ENCODE data around the gene NKX2-1. TPM values are rescaled to one million over a fixed set of nuclear protein-coding genes. Genes with fewer than 3 reads are reported as not detected.
A peak's percentile ranks its signal among the peaks of the same experiment; 100 is the strongest.

The NKX2-1 gene
- total and polyA plus RNA-seq, 2 of the 13 experiments (the other 11 are each of a cell fraction or from before 2014, with no cell fraction given), result not detected

GRCh38 chr14:36520601-36521525, 831 bp upstream of the NKX2-1 start (continued):
- TF ChIP-seq ZNF142 (CRISPR knock-in tag; IDR thresholded peaks at IDR 0.05), result no peak
- TF ChIP-seq ZNF33B (CRISPR knock-in tag; IDR thresholded peaks at IDR 0.05), result no peak
- TF ChIP-seq CBX5 (CRISPR knock-in tag; IDR thresholded peaks at IDR 0.05; ENCODE audit: borderline replicate concordance), result no peak
- TF ChIP-seq PLRG1 (conservative IDR thresholded peaks at IDR 0.05), result no peak
- 0 out of 2 replicates have a peak, but pooled peaks have one; percentile 35 for TF ChIP-seq ZBED4 (CRISPR knock-in tag; IDR thresholded peaks at IDR 0.05; ENCODE audit: borderline replicate concordance)
- TF ChIP-seq ZNF225 (CRISPR knock-in tag; IDR thresholded peaks at IDR 0.05), result no peak
- no peak for TF ChIP-seq MLLT10 (CRISPR knock-in tag; IDR thresholded peaks at IDR 0.05)
- TF ChIP-seq SOX13 (IDR thresholded peaks at IDR 0.05), result no peak
- TF ChIP-seq SOX13 (CRISPR knock-in tag; conservative IDR thresholded peaks at IDR 0.05 in 1 of 2, IDR thresholded peaks at IDR 0.05 in 1 of 2), result no peak
- TF ChIP-seq ZKSCAN1 (IDR thresholded peaks at IDR 0.05; ENCODE audit: low read length), result no peak
- TF ChIP-seq NFYB (CRISPR knock-in tag; IDR thresholded peaks at IDR 0.05), result 0 out of 2 replicates have a peak, but pooled peaks have one; percentile 22
- no peak for TF ChIP-seq ZNF260 (CRISPR knock-in tag; IDR thresholded peaks at IDR 0.05; ENCODE audit: borderline replicate concordance, low read depth)
- TF ChIP-seq, protein P1, sequence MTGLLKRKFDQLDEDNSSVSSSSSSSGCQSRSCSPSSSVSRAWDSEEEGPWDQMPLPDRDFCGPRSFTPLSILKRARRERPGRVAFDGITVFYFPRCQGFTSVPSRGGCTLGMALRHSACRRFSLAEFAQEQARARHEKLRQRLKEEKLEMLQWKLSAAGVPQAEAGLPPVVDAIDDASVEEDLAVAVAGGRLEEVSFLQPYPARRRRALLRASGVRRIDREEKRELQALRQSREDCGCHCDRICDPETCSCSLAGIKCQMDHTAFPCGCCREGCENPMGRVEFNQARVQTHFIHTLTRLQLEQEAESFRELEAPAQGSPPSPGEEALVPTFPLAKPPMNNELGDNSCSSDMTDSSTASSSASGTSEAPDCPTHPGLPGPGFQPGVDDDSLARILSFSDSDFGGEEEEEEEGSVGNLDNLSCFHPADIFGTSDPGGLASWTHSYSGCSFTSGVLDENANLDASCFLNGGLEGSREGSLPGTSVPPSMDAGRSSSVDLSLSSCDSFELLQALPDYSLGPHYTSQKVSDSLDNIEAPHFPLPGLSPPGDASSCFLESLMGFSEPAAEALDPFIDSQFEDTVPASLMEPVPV (CRISPR knock-in tag; IDR thresholded peaks at IDR 0.05), result no peak
- peak; percentile 39; the same call in 1 of the 2 replicates for TF ChIP-seq NFKB2 (CRISPR knock-in tag; IDR thresholded peaks at IDR 0.05; ENCODE audit: borderline replicate concordance)
- TF ChIP-seq NFATC3 (CRISPR knock-in tag; IDR thresholded peaks at IDR 0.05), result no peak
- 0 out of 2 replicates have a peak, but pooled peaks have one; percentile 65 for TF ChIP-seq ZZZ3 (CRISPR knock-in tag; IDR thresholded peaks at IDR 0.05; ENCODE audit: borderline replicate concordance)
- TF ChIP-seq CEBPB (IDR thresholded peaks at IDR 0.05; ENCODE audit: borderline replicate concordance, low read depth, low read length), result no peak
- no peak for TF ChIP-seq KLF12 (CRISPR knock-in tag; IDR thresholded peaks at IDR 0.05; ENCODE audit: borderline replicate concordance)

Data from HepG2 (cell line).